GM21515 (cell line): ENCODE measurements around the gene KCNAB2.

Source experiments
- ATAC-seq: cut with Tn5 transposase; IDR thresholded peaks from one replicate; pipeline ENCODE4 v1.9.1; 2021; ENCODE audit not compliant: unreplicated experiment

The KCNAB2 gene

DNA sequence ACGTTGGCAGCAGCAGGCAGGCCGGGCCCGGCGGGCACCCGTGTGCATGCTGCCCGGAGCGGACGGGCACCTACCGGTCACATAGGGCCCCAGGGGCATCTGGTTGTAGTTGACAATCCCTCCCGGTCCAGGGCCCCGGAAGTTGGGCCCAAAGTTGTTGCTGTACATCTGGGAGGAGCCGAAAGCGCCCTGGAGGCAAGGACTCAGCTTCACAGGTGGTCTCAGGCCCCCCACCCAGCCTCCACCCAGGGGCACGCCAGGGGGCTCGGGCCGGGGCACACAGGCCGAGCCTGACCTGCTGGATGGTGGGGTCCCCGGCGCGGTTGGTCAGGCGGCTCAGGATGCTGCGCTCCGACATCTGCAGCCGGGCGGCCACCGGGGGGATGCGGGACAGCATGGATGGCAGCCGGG lies 60.6 kb downstream of the KCNAB2 start:
- ATAC-seq: no peak

DNA sequence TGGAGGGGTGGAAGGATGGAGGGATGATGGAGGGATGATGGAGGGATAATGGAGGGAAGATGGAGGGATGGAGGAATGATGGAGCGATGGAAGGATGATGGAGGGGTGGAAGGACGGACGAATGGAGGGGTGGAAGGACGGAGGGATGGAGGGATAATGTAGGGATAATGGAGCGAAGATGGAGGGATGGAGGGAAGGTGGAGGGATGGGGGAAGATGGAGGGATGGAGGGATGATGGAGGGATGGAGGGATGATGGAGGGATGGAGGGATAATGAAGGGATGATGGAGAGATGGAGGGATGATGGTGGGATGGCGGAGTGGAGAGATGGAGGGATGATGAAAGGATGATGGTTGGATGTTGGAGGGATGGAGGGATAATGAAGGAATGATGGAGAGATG lies 61.3 kb downstream of the KCNAB2 start:
- no peak for ATAC-seq

DNA sequence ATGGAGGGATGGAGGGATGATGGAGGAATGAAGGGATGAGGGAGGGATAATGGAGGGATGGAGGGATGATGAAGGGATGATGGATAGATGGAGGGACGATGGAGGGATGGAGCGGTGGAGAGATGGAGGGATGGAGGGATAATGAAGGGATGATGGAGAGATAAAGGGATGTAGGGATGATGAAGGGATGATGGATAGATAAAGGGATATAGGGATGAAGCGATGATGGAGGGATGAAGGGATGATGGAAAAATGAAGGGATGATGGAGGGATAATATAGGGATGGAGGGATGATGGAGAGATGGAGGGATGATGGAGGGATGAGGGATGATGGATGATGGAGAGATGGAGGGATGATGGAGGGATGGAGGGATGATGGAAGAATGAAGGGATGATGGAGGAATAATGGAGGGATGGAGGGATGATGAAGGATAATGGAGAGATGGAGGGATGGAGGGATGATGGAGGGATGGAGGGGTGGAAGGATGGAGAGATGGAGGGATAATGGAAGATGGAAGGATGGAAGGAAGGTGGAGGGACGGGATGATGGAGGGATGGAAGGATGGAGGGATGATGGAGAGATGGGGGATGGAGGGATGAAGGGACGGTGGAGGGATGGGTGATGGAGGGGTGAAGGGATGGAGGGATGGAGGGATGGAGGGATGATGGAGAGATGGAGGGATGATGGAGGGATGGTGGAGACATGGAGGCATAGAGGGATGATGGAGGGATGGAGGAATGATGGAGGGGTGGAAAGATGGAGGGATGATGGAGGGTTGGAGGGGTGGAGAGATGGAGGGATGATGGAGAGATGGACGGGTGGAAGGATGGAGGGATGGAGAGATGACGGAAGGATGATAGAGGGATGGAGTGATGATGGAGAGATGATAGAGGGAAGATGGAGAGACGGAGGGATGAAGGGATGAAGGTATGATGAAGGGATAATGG lies 62.0 kb downstream of the KCNAB2 start:
- no peak for ATAC-seq

DNA sequence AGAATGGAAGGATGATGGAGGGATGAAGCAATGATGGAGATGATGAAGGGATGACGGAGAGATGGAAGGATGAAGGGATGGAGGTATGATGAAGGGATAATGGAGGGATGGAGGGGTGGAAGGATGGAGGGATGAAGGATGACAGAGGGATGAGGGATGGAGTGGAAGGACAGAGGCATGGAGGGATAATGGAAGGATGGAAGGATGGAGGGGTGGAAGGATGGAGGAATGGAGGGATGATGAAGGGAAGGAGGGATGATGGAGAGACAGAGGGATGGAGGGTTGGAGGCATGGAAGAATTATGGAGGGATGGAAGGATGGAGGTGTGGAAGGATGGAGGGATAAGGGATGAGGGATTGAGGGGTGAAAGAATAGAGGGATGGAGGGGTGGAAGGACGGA lies 62.8 kb downstream of the KCNAB2 start:
- ATAC-seq: no peak

DNA sequence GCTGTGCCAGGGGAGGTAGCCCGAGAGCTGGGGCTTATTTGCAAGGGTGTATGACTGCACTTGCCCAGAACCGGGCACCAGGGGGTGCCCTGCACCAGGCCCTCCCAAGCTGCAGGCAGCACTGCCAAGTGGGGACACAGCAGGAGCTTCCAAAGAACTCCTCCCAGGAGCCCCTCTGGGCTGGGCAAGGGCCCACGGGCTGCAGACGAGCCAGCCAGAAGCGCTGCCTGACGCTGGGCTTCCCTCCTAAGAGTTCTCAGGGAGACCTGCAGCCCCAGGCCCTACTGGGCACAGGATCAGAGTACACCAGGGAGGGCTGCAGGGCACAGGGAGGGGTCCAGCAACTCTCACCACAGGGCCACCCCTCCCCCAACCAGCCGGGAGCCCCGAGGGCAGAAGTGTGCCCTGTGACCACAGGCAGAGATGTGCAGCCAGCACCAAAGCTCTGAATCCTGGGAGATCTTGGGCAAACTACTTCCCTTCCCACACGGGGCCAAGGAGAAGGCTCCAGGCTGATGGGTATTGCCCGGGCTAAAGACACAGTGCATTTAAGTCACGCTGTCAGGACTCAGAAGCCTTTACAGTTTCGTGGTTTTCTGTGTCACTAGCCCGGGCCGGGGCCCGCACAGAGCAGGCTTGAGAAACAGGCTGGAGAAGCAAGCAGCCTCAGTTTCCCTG lies 63.4 kb downstream of the KCNAB2 start:
- no peak for ATAC-seq

DNA sequence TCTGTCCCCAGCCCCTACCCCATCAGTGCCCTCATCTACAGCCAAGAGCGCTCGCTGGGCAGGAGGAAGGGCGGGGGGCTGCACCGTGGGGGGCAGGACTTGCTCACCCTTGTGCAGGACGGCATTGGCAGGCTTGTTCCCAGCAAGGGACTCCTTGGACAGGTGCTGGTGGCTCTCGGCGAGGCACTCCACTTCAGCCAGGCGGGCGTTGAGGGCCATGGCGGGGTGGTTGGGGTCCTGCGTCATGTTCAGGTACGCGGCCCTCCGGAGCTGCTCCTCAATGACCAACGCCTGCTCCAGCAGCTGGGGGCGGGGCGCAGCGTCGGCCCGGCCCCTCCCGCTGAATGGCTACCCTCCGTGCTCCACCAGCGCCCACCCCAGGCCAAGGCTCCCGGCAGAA lies 64.0 kb downstream of the KCNAB2 start:
- no peak for ATAC-seq

DNA sequence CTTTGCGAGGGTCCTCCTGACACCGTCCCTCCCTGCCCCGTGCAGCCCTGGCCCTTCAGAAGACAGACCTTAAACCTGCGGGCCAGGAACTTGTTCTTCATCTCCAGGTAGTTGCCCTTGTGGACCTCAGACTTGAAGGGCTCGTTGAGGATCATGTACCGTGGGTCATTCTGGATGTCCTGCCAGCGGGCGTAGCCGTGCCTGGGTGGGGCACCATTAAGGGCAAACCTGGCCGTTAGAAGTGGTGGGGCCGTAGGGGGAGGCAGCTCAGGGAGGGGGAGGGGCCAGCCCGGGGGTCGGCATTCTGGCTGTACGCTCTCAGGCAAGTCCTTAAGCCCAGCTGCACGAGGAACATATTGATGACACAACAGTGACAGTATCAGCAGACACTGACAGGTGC lies 64.6 kb downstream of the KCNAB2 start:
- ATAC-seq: no peak

DNA sequence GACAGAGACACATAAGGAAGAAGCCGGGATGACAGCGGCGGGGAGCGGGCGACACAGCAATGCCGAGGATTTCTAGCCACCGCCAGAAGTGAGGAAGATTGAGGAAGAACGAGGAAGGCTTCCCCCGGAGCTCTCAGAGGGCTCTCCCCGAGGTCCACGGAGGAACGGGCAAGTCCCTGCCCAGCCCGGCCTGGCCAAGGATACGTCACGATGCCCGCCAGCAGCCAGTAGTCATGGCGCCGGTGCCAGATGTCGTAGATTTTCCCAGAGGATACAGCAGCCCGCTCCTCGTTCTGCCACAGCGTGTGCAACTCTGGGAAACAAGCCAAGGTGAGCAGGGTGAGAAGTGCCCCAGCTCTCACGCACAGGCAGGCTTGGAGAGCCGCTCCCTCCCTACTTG lies 65.9 kb downstream of the KCNAB2 start:
- no peak for ATAC-seq

DNA sequence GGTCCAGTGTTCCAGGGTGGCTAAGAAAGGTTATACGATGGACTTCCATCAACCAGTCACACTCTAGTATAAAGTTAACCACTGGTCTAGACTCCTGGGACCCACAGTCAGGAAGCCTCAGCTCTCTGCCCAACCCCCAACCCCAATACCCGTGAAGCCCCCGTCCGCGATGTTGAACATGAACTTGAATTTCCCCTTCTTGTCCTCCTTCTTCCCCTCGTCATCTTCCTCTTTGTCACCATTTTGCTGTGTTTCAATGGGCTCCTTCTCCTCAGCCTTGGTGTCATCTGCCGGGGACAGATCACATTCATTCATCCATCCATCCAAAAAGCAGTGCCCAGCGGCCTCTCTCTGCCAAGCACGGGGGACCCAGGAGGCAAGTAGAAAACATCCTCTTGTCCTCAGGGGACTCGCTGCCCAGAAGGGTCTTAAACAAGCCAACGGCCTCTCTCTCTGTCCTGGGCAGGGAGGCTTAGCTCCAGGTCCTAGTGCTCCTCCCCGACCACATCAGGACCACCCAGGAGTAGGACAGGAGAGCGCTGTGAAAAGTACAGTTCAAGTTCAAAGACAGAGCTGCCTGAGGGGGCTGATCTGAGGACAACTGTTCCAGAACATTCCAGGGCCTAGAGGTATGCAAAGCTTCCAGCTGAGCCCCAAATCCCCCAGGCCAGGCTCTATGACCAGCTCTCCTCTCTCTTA lies 66.5 kb downstream of the KCNAB2 start:
- no peak for ATAC-seq

DNA sequence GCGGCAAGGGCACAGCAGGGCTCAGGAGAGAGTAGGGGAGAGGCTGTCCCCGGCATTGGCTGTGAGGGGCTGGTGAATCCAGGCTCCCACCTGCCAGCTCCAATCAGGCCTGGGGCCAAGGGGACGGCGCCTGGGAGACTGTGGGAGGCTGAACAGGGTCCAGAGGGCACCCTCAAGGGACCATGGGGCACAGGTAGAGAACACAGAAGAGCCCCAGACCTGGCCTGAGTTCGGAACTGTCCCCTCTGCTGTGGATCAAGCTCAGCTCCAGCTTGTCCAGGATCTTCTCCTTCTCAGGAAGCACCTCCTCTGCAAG lies 67.0 kb downstream of the KCNAB2 start:
- ATAC-seq: no peak

DNA sequence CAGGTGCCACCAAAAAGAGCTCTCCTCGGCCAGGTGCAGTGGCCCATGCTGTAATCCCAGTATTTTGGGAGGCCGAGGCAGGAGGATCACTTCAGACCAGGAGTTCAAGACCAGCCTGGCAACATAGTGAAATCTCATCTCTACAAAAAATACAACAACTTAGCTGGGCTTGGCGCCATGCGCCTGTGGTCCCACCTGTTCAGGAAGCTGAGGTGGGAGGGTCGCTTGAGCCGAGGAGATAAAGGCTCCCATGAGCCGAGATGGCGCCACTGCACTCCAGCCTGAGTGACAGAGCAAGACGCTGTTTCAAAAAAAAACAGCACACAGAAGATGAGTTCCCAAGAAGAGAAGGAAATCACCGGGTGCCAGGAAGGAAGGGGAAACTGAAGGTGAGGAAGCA lies 67.4 kb downstream of the KCNAB2 start:
- ATAC-seq: no peak

DNA sequence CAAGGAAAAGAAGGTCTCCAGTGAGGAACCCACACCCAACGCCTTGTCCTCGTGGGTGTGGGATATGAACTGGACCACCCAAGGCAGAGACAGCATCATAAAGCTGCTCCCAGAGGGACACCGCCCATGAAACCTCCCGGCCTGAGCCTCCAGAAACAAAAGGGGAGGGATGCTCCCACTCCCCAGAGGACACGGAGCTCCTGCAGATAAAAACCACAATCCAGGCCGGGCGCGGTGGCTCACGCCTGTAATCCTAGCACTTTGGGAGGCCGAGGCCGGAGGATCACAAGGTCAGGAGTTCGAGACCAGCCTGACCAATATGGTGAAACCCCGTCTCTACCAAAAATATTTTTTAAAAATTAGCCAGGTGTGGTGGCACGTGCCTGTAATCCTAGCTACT lies 68.1 kb downstream of the KCNAB2 start:
- no peak for ATAC-seq

DNA sequence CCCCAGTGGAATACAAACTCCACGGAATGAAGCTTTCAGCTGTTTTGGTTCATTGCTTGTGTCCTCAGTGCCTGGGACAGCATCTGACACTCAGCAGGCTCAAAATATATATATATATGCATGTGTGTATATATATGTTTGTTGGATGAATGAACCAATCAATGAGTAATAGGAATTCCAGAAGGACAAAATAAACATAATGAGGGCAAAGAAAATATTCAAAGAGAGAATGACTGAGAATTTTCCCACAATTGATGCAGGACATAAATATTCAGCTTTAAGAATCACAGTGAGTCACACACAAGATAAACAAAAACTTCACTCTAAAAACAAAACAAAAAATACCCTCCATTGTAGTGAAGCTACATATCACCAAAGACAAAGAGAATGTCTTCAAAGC lies 70.4 kb downstream of the KCNAB2 start:
- no peak for ATAC-seq

DNA sequence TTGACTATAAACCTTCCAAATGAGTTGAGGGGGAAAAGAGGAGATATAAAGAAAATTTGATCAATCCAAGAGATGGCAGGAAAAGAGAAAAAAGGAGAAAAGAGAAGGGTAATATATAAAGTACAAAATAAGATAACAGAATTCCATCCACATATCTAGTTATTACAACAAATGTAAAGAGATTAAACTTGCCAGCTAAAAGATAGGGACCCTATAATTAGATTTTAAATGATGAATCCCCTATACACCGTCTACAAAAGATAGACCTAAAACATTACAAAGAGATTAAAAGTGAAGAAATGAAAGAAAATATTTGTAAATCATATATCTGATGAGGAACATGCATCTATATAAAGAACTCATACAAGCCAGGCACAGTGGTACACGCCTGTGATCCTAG lies 71.4 kb downstream of the KCNAB2 start:
- ATAC-seq: no peak

DNA sequence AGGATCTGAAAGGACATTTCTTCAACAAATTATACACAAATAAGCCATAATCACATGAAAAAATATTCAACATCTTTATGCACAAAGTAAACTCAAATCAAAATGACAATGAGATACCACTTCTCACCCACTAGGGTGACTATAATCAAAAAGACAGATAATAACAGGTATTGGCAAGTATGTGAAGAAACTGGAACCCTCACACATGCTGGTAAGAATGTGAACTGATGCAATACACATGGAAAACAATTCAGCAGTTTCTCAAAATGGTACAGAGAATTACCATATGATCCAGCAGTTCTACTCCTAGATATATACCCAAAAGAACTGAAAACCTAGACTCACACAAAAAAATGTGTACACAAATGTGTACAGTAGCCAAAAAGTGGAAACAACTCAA lies 71.9 kb downstream of the KCNAB2 start:
- ATAC-seq: no peak

DNA sequence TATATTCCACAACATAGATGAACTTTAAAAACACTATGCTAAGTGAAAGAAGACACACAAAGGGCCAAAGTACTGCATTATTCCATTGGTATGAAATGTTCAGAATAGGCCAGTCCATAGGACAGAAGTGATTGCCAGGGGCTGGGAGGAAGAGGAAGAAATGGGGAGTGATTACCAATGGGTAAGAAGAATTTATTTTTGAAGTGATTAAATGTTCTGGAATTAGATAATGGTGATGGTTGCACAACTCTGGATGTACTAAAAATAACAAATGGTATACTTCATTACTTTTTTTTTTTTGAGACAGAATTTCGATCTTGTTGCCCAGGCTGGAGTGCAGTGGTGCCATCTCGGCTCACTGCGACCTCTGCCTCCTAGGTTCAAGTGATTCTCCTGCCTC lies 72.7 kb downstream of the KCNAB2 start:
- no peak for ATAC-seq

DNA sequence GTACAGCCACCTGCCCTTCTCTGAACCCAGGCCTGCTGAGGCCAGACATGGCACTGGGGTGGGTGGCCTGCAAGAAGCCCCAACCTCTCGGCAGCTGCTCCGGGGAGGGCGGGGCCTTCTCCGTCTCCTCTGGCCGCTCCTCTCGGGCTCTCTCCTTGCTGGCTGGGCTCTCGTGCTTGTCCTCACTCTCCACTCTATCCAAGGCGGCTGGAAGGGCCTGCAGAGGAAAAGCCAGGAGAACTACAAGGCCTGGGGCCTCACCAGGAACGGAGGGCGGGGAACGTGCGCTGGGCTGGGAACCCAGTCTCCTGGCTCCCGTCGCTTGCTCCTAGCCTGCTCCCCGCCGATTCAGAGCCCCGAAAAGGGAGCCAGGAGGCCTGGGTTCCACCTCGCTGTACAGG lies 75.3 kb downstream of the KCNAB2 start:
- ATAC-seq: no peak

DNA sequence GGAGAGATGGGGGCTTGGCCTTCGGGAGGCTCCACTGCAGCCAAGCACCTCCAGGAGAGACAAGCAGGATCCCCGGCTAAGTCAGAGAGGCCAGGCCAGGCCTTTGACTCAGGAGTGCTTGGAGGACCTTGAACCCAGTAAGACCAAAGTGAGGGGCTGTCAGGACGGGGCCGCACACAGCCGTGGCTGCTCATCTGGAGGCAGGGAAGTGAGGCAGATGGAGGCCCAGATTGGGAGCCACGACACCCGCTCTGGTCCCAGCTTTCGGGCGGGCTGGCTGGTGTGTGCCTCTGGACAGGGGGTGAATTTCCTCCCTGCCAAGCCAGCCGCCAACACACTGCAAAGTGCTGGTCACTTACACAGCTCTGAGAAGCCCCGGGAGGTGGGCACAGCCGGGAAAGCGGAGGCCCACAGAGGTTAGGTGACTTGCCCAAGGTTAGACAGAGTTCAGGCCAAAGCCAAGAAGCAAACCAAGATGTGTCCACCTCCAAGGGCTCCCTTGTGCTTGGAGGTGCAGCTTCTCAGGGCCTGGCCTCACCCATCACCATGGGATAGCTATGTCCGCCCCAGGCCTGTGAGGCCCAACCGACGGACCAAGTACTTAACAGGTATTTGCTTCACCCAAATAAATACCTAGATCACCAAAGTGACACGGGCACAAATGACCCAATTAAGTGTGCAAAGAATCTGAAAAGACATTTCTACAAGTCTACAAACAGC lies 76.1 kb downstream of the KCNAB2 start:
- no peak for ATAC-seq

DNA sequence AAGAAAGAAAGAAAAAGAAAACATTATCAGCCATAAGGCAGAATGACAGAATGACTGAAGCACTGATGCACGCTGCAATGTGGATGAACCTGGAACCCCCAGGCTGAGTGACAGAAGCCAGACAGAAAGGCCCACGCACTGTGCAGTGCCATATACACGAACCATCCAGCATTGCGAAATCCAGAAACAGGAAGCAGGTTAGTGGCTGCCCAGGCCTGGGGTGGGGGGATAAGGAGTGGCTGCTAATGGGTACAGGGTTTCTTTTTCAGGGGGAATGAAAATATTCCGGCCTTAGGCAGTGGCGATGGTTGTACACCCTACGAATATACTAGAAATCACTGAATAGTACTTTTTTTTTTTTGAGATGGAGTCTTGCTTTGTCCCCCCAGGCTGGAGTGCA lies 77.4 kb downstream of the KCNAB2 start:
- no peak for ATAC-seq

DNA sequence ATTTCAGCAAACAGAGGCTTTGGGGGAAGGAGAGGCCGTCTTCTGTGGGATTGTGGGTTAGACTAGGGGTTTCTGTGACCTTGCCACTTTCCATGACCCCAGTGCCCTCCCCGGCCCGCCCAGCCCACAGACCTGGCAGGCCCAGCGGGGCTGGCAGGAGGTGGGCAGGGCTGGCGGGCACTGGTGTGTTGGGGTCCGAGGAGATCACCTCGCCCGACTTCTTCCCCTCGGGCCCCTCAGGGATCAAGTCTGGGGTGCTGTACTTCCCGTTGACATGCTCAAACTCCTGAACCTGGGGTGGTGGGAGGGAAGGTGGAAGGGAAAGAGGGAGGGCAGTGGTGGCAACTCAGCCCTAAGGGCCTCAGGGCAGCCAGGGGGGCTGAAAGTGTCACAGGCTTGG lies 78.1 kb downstream of the KCNAB2 start:
- no peak for ATAC-seq

DNA sequence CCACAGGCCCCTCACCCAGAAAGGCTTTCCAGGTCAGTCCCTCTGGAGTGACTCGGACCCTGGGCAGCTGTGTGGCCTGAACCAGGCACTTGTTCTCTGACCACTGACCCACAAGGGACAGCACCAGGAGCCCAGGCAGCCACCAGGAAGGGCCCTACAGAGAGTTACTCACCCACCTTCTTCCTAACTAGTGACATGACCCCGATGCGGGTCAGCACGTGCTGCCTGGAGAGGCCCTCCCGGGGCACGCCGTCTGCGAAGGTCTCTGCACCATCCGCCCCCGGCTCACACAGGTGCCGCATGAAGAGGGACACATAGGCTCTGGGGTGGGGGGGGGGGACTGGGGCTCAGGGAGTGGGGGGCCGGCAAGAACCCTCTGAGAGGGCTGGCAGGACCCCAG lies 78.7 kb downstream of the KCNAB2 start:
- no peak for ATAC-seq
